GM12878 (cell line): ENCODE measurements around the gene LARP4B. TPM values are rescaled to one million over a fixed set of nuclear protein-coding genes. Genes with fewer than 3 reads are reported as not detected.

Source experiments
- BCLAF1 ChIP-seq: fragments of 450-650 bp; IDR thresholded peaks from 2 replicates; pipeline ENCODE4 v1.6.1; 2017; ENCODE audit warnings: antibody characterized with exemption, mild to moderate bottlenecking, moderate library complexity
- BHLHE40 ChIP-seq, 2 experiments: fragments of 450-650 bp in 1 of 2; IDR thresholded peaks; 2 replicates each; pipeline ENCODE4 v1.6.1; 2011 to 2017; ENCODE audit warnings: low read depth in 2 of 2, borderline replicate concordance in 1 of 2, improper control_type of control experiment in 1 of 2, low read length in 1 of 2, mild to moderate bottlenecking in 1 of 2
- BMI1 ChIP-seq: fragments of 450-650 bp; IDR thresholded peaks from 2 replicates; pipeline ENCODE4 v1.6.1; 2016; ENCODE audit warnings: mild to moderate bottlenecking, moderate library complexity, borderline replicate concordance
- CHD1 ChIP-seq: IDR thresholded peaks from 2 replicates; pipeline ENCODE4 v1.6.1; 2012; ENCODE audit warnings: low read depth, low read length, improper control_type of control experiment
- CHD4 ChIP-seq: fragments of 200-600 bp; sonication (generic); IDR thresholded peaks from 2 replicates; pipeline ENCODE4 v1.6.1; 2016; ENCODE audit warnings: mild to moderate bottlenecking
- CREB1 ChIP-seq: IDR thresholded peaks from 2 replicates; pipeline ENCODE4 v1.6.1; 2012; ENCODE audit warnings: low read depth, mild to moderate bottlenecking, inconsistent platforms
- FOXM1 ChIP-seq: IDR thresholded peaks from 2 replicates; pipeline ENCODE4 v1.6.1; 2012; ENCODE audit warnings: low read depth, mild to moderate bottlenecking, inconsistent platforms, low read length, moderate library complexity
- HSF1 ChIP-seq: fragments of 150-350 bp; IDR thresholded peaks from 2 replicates; pipeline ENCODE4 v1.6.1; 2014; ENCODE audit warnings: mild to moderate bottlenecking, low read depth, low read length
- IKZF2 ChIP-seq, 2 experiments: fragments of 450-650 bp; IDR thresholded peaks; 2 replicates each; pipeline ENCODE4 v1.6.1; 2017; ENCODE audit warnings: mild to moderate bottlenecking in 2 of 2, moderate library complexity in 2 of 2
- JUNB ChIP-seq: IDR thresholded peaks from 2 replicates; pipeline ENCODE4 v1.6.1; 2016; ENCODE audit warnings: antibody characterized with exemption, mild to moderate bottlenecking
- KLF5 ChIP-seq: fragments of 450-650 bp; IDR thresholded peaks from 2 replicates; pipeline ENCODE4 v1.6.1; 2014; ENCODE audit warnings: mild to moderate bottlenecking; ENCODE audit not compliant: partially characterized antibody
- MTA2 ChIP-seq: fragments of 450-650 bp; IDR thresholded peaks from 2 replicates; pipeline ENCODE4 v1.6.1; 2016; ENCODE audit warnings: low read depth, mild to moderate bottlenecking, moderate library complexity
- MYB ChIP-seq: fragments of 150-350 bp; IDR thresholded peaks from 2 replicates; pipeline ENCODE4 v1.6.1; 2014; ENCODE audit warnings: mild to moderate bottlenecking, low read depth, low read length, borderline replicate concordance
- RCOR1 ChIP-seq: conservative IDR thresholded peaks from 2 replicates; pipeline ENCODE4 v1.6.1; 2012; ENCODE audit warnings: low read depth, low read length, improper control_type of control experiment
- SPI1 ChIP-seq: IDR thresholded peaks from 2 replicates; pipeline ENCODE4 v1.6.1; 2011; ENCODE audit warnings: low read depth, mild to moderate bottlenecking, low read length, moderate library complexity, borderline replicate concordance; ENCODE audit not compliant: insufficient read depth
- STAT1 ChIP-seq: fragments of 450-650 bp; conservative IDR thresholded peaks from 2 replicates; pipeline ENCODE4 v1.6.1; 2014; ENCODE audit warnings: antibody characterized with exemption, mild to moderate bottlenecking
- ZBTB11 ChIP-seq: fragments of 450-650 bp; formaldehyde crosslinking; IDR thresholded peaks from 2 replicates; pipeline ENCODE4 v1.5.0; 2022; ENCODE audit warnings: mild to moderate bottlenecking, missing genetic modification characterization
- ZNF687 ChIP-seq: fragments of 450-650 bp; IDR thresholded peaks from 2 replicates; pipeline ENCODE4 v1.6.1; 2017; ENCODE audit warnings: mild to moderate bottlenecking, moderate library complexity
- polyA plus RNA-seq, 11 experiments: library from polyadenylated mRNA; depleted of rRNA in 4 of 11; unstranded in 6 of 11; stranded (reverse) in 5 of 11; fragments of >200 nt; fragmentation: Nextera tagmentation in 4 of 11; fragmentation: Illumina TruSeq in 1 of 11; extraction: Ambion mirVana in 4 of 11; extraction: Trizol in 1 of 11; gene quantifications; 1 replicate in 1 of 11; 2 replicates in 10 of 11; pipeline versions ENCODE4 v1.2.1 to v1.2.3, GENCODE V29; 2011 to 2016; ENCODE audit warnings: inconsistent platforms in 2 of 11, missing spikeins in 2 of 11, low read depth in 1 of 11
- total RNA-seq, 4 experiments: library from RNA; depleted of rRNA in 3 of 4; stranded (reverse); fragments of >200 nt in 3 of 4; fragmentation: Illumina TruSeq in 1 of 4; extraction: Trizol in 1 of 4; gene quantifications; 2 replicates each; pipeline versions ENCODE4 v1.2.1 to v1.2.3, GENCODE V29; 2013 to 2021

LARP4B gene
- total and polyA plus RNA-seq, 10 of the 15 experiments (the other 5 are each of a cell fraction or from before 2014, with no cell fraction given), result 10.5 to 119 (median 39.4) TPM

GRCh38 chr10:972763-973162, 41.3 kb upstream of the LARP4B start (continued):
- no peak for TF ChIP-seq ZBTB11 (CRISPR knock-in tag)
- no peak for TF ChIP-seq CREB1
- no peak for TF ChIP-seq BCLAF1
- TF ChIP-seq RCOR1, result no peak
- TF ChIP-seq FOXM1, result no peak
- TF ChIP-seq BMI1, result no peak
- TF ChIP-seq KLF5, result no peak
- no peak for TF ChIP-seq IKZF2 (IDR thresholded peaks at IDR 0.05)
- TF ChIP-seq JUNB, result no peak
- TF ChIP-seq CHD1, result no peak
- TF ChIP-seq BHLHE40 (IDR thresholded peaks at IDR 0.05; ENCODE audit: borderline replicate concordance in 1 of 2, low read depth in 2 of 2, low read length in 1 of 2), result 0 out of 4 replicates have a peak, but pooled peaks of 1 of the 2 experiments have one; percentile 32
- TF ChIP-seq CHD4, result no peak
- TF ChIP-seq SPI1, result peak; percentile 73; the same call in 1 of the 2 replicates
- no peak for TF ChIP-seq STAT1
- TF ChIP-seq HSF1, result no peak
- no peak for TF ChIP-seq MYB
- no peak for TF ChIP-seq MTA2
- 0 out of 2 replicates have a peak, but pooled peaks have one; percentile 32 for TF ChIP-seq ZNF687
